ENCODE data around the gene EGR2.

DNA sequence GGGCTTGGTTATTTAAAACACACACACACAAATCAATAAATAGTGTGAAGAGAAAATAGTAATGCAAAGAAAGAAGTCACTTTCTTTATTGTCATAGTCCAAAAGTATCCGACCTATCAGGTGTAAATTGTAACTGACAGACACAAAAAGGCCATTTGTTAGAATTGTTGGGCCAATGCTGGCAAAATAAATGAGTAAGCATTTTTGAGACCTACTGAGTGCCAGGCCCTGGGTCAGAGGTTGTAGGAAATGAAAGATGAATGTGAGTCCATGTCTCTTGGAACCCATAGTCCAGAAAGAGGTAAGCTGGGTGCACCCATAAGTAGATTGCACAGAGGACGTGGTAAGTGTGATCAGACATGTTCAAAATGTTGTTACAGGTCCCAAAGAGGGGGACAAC is 13.5 kb upstream of the EGR2 start:
- TF ChIP-seq, protein P1, sequence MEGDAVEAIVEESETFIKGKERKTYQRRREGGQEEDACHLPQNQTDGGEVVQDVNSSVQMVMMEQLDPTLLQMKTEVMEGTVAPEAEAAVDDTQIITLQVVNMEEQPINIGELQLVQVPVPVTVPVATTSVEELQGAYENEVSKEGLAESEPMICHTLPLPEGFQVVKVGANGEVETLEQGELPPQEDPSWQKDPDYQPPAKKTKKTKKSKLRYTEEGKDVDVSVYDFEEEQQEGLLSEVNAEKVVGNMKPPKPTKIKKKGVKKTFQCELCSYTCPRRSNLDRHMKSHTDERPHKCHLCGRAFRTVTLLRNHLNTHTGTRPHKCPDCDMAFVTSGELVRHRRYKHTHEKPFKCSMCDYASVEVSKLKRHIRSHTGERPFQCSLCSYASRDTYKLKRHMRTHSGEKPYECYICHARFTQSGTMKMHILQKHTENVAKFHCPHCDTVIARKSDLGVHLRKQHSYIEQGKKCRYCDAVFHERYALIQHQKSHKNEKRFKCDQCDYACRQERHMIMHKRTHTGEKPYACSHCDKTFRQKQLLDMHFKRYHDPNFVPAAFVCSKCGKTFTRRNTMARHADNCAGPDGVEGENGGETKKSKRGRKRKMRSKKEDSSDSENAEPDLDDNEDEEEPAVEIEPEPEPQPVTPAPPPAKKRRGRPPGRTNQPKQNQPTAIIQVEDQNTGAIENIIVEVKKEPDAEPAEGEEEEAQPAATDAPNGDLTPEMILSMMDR (IDR thresholded peaks at IDR 0.05), result no peak
- no peak for TF ChIP-seq EZH2 (IDR thresholded peaks at IDR 0.05)
- no peak for TF ChIP-seq EZH2phosphoT487 (IDR thresholded peaks at IDR 0.05)
